KBM-7 (cell line): ENCODE results near the gene DCTN5.
"Not testable (repeated sequence)": the region's sequence is repeated elsewhere in the genome, so short reads cannot be mapped to it uniquely, and the experiment has no call there.

Experiments used
- DNase-seq: peaks from one replicate; pipeline ENCODE4 v3.0.0-alpha.2; 2015
- in situ Hi-C: fragments of 300-500 bp; cut with MboI; formaldehyde crosslinking; loops from 2 replicates; pipeline ENCODE4 v1.14.3; 2020; ENCODE audit warnings: low sequenced_read_pairs, low pct_unique_long_range_greater_than_20kb, mixed read lengths

Gene DCTN5

DNA sequence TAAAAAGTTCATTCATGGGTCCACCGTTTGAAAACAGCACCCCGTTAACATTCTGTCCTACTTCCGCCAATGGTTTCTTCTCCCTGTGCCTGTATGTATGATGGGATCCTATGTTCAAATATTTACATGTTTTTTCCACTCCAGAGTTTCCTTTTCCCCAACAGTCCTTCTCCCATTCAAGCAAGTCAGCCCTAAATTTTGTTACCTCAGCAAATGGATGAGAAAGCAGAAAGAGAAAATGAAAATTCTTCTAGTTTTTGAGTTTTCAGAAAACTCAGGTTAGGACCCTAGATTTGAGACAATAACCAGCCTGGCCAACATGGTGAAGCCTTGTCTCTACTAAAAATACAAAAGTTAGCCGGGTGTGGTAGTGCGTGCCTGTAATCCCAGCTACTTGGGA is 75.2 kb downstream of the DCTN5 start:
- in situ Hi-C loops = no loop called here
- no peak for DNase-seq

DNA sequence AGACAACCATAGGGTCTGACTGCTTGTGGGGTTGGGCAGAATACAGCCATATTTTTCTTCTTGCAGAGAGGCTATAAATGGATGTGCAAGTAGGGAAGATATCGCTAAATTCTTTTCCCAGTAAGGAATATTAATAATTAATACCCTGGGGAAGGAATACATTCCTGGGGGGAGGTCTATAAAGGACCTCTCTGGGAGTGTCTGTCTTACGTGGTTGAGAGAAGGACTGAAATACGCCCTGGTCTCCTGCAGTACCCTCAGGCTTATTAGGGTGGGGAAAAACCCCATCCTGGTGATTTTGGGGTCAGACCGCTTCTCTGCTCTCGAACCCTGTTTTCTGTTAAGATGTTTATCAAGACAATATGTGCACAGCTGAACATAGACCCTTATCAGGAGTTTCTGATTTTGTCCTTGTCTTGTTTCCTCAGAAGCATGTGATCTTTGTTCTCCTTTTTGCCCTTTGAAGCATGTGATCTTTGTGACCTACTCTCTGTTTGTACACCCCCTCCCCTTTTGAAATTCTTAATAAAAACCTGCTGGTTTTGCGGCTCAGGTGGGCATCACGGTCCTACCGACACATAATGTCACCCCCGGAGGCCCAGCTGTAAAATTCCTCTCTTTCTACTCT is 81.5 kb downstream of the DCTN5 start:
- in situ Hi-C loops, DNase-seq: not testable (repeated sequence)

DNA sequence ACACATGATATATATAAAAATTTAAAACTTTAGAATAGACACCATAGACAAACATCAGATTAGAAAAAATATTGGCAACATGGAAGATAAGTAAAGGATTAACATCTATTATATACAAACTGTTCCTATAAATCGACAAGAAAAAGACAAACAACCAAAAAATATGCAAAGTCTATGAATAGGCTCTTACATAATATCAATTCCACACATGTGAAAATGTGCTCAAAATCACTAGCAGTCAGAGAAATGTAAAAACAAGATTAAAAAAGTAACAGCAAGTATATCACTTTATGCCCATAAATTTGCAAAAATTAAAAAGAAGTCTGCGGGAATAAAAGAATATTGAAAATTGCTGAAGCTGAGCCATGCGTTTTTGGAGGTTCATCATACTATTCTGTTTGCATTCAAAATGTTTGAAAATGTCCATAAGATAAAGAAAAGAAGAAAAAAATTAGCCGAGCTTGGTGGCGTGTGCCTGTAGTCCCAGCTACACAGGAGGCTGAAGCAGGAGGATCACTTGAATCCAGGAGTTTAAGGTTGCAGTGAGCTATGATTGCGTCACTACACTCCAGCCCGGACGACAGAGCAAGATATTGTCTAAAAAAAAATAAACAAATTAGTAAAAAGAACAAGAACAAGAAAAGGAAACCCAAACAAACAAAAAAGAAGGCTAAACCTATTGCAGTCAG is 83.0 kb downstream of the DCTN5 start:
- in situ Hi-C loops = no loop called here
- no peak for DNase-seq

DNA sequence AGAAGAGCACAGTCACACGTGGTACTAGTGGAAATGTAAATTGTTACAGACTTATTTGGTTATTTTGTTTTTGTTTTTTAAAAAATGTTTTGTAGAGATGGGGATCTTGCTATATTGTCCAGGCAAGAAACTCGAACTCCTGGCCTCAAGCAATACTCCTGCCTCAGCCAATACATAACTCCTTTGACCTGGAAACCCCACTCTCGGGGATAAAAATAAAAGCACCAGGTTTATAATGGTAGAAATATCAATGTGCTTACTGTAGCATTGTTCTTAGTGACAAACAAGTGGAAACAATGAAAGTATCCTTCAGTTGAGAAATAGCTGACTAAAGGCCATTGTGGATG is 83.5 kb downstream of the DCTN5 start:
- DNase-seq = no peak
- in situ Hi-C loops = loop anchor here (25.0 kb wide), 1 partner anchor 788 kb away; no protein-coding TSS in a partner anchor

DNA sequence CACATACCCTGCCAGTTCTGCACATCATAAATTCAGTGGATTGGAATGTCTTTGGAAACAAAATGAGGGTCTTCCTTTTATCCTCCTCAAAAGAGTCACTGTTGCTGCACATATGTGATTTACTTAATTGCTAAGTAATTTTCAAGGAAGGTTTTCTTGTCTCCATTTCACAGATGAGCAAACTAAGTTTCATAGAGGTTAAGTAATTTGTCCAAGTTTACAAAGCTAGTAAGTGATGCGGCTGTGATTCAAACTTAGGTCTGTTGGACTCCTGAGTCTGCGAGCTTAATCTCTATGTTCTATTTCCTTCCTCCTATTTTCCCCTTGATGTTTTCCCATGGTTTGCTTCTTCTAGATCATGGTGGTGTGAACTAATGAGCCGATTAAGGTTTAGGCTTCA is 85.4 kb downstream of the DCTN5 start:
- DNase-seq = no peak
- in situ Hi-C loops = loop anchor here (25.0 kb wide), 1 partner anchor 786 kb away; no protein-coding TSS in a partner anchor
